Endothelial cell of umbilical vein (primary cell): Measurements from ENCODE around the gene CFHR2. TPM values are rescaled to one million over a fixed set of nuclear protein-coding genes. Genes with fewer than 3 reads are reported as not detected.

Source experiments
- BruUV-seq: library from RNA; stranded (reverse); fragments of 400-500 nt; replicated peaks from 2 replicates; lab custom pipeline; 2021; lab: Mats Ljungman, UMichigan
- CTCF ChIA-PET: fragments of 300-600, 350-600 bp; sonication (Branson Sonifier 250); formaldehyde crosslinking; loops from one replicate; lab custom pipeline; 2021; ENCODE audit warnings: antibody characterized with exemption, inconsistent platforms; lab: Charles Lee
- POLR2A ChIA-PET: fragments of 300-600, 350-600 bp; sonication (Branson Sonifier 250); formaldehyde crosslinking; loops from one replicate; lab custom pipeline; 2021; ENCODE audit warnings: antibody characterized with exemption, inconsistent platforms; lab: Charles Lee
- DNase-seq: peaks from one replicate; pipeline ENCODE4 v3.0.0-alpha.2; 2011; ENCODE audit warnings: low read depth, low spot score
- FAIRE-seq: peaks from 2 replicates; lab custom pipeline; 2011; peaks lifted over from hg19 to GRCh38; lab: Jason Lieb, UNC
- H2AFZ ChIP-seq: 2 replicates; pipeline ENCODE4 v1.6.0; 2012; ENCODE audit warnings: low read depth, low read length, control low read depth, inconsistent platforms
- H3K27ac ChIP-seq: 2 replicates; pipeline ENCODE4 v1.5.1; 2011; ENCODE audit warnings: low read depth, mild to moderate bottlenecking, control low read depth, low read length, moderate library complexity; ENCODE audit not compliant: insufficient read depth
- H3K27me3 ChIP-seq, 2 experiments: 2 replicates each; pipeline versions ENCODE4 v1.6.0 to v1.6.1; 2011; ENCODE audit warnings: low read length in 2 of 2, mixed read lengths in 1 of 2; ENCODE audit not compliant: control insufficient read depth in 2 of 2, insufficient read depth in 2 of 2
- H3K36me3 ChIP-seq, 2 experiments: 2 replicates in 1 of 2; 3 replicates in 1 of 2; pipeline ENCODE4 v1.5.1; 2011; ENCODE audit warnings: low read length in 2 of 2, mild to moderate bottlenecking in 1 of 2, moderate library complexity in 1 of 2; ENCODE audit not compliant: control insufficient read depth in 2 of 2, insufficient read depth in 2 of 2; ENCODE audit errors: extremely low read depth in 1 of 2
- H3K4me1 ChIP-seq: 3 replicates; pipeline ENCODE4 v1.5.1; 2011; ENCODE audit warnings: mild to moderate bottlenecking, low read length; ENCODE audit not compliant: control insufficient read depth, insufficient read depth; ENCODE audit errors: extremely low read depth
- H3K4me2 ChIP-seq: 2 replicates; pipeline ENCODE4 v1.6.1; 2011; ENCODE audit warnings: low read length, control low read depth, mixed read lengths; ENCODE audit not compliant: insufficient read depth
- H3K4me3 ChIP-seq, 3 experiments: fragments of 200-600 bp in 1 of 3; sonication (generic), shearing (Covaris generic) in 1 of 3; replicated peaks in 1 of 3; 2 replicates each; pipeline ENCODE4 v1.5.1; 2011 to 2016; ENCODE audit warnings: control low read depth in 3 of 3, low read length in 3 of 3, mild to moderate bottlenecking in 2 of 3, inconsistent platforms in 1 of 3, low read depth in 1 of 3, moderate library complexity in 1 of 3; ENCODE audit not compliant: insufficient read depth in 1 of 3
- H3K79me2 ChIP-seq: 2 replicates; pipeline ENCODE4 v1.6.0; 2012; ENCODE audit warnings: low read length, inconsistent platforms; ENCODE audit not compliant: control insufficient read depth, insufficient read depth
- H3K9ac ChIP-seq: replicated peaks from 2 replicates; pipeline ENCODE3; 2011; ENCODE audit warnings: low read length, control low read depth; ENCODE audit not compliant: insufficient read depth; ENCODE audit errors: extremely low read depth
- H3K9me1 ChIP-seq: replicated peaks from 3 replicates; pipeline ENCODE4 v1.6.0; 2011; ENCODE audit warnings: mild to moderate bottlenecking, low read length; ENCODE audit not compliant: control insufficient read depth, insufficient read depth; ENCODE audit errors: extremely low read depth
- H3K9me3 ChIP-seq: replicated peaks from 2 replicates; pipeline ENCODE4 v1.5.1; 2012; ENCODE audit warnings: low read length, inconsistent platforms; ENCODE audit not compliant: control insufficient read depth, insufficient read depth
- H4K20me1 ChIP-seq: replicated peaks from 2 replicates; pipeline ENCODE3; 2011; ENCODE audit warnings: mild to moderate bottlenecking, low read length; ENCODE audit not compliant: control insufficient read depth, insufficient read depth; ENCODE audit errors: extremely low read depth
- EZH2 ChIP-seq: IDR thresholded peaks from 2 replicates; pipeline ENCODE4 v1.6.1; 2012; ENCODE audit warnings: borderline replicate concordance, low read depth, mild to moderate bottlenecking, moderate library complexity, low read length, inconsistent platforms; ENCODE audit not compliant: severe bottlenecking
- JUN ChIP-seq: IDR thresholded peaks from 2 replicates; pipeline ENCODE4 v1.6.1; 2011; ENCODE audit warnings: borderline replicate concordance, low read depth; ENCODE audit not compliant: insufficient read length, insufficient read depth
- POLR2AphosphoS5 ChIP-seq: IDR thresholded peaks from 2 replicates; pipeline ENCODE4 v1.6.1; 2012; ENCODE audit warnings: low read depth, mild to moderate bottlenecking, control low read depth, low read length, moderate library complexity; ENCODE audit not compliant: insufficient read depth
- dilution Hi-C: fragments of 300-500 bp; cut with MboI; formaldehyde crosslinking; loops from one replicate; pipeline ENCODE4 v1.15.0; 2019; ENCODE audit warnings: low sequenced_read_pairs; ENCODE audit not compliant: extremely low pct_ligation_motif_present
- intact Hi-C: fragments of 100-400 bp; cut with micrococcal nuclease; formaldehyde crosslinking; loops from one replicate; pipeline ENCODE4 v1.10.0; 2022
- polyA plus RNA-seq, 4 experiments: library from polyadenylated mRNA; depleted of rRNA in 3 of 4; stranded (reverse) in 3 of 4; unstranded in 1 of 4; fragments of >200 nt; gene quantifications; 2 replicates each; pipeline versions ENCODE4 v1.2.1 to v1.2.3, GENCODE V29; 2011 to 2012; ENCODE audit warnings: missing spikeins in 1 of 4
- total RNA-seq: library from RNA; stranded (reverse); gene quantifications from 2 replicates; pipeline ENCODE4 v1.2.3, GENCODE V29; 2021
- TF ChIP-seq, protein P1 (sequence below): IDR thresholded peaks from 2 replicates; pipeline ENCODE4 v1.6.1; 2011; ENCODE audit not compliant: insufficient read depth, insufficient read length

The CFHR2 gene
- total and polyA plus RNA-seq, 2 donors (not counting 3 experiments of a cell fraction or from before 2014, with no cell fraction given) = not detected

DNA sequence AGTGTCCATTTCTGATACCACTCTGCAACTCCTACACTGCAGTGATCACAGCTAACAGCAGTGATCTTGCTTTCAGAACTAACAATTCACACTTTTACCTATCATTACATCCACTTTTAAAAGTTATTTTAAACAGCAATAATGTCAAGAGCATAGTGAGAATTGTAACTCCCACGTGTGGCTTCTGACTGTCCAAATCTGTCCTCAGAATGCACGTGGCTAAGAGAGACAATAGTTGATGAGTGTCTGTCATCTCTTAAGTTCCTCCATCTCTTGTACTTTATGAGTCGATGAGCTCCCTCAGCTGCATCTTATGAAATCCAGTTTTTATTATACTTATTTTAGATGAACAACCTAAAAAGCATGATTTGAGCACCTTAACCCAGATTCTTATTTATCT, 17.3 kb downstream of the CFHR2 start:
- no peak for TF ChIP-seq JUN
- ChIA-PET POLR2A (no interaction called here), CTCF (no interaction called here)
- H4K20me1 ChIP-seq = no peaks in the 10 kb centered on the region
- H3K4me2 ChIP-seq = no peak overlapping the region
- H3K27me3 ChIP-seq = no peaks in the 10 kb centered on the region
- no peak overlapping the region for H3K9ac ChIP-seq
- no peak overlapping the region for H3K27ac ChIP-seq
- DNase-seq (no peak), FAIRE-seq (no peak)
- no peaks in the 10 kb centered on the region for H3K4me1 ChIP-seq
- H3K9me3 ChIP-seq = no peaks in the 10 kb centered on the region
- H3K4me3 ChIP-seq = no peak overlapping the region
- no peaks in the 10 kb centered on the region for H3K36me3 ChIP-seq
- intact Hi-C loops (no loop called here), dilution Hi-C loops (no loop called here)
- BruUV-seq = no TSS peak
- no peaks in the 10 kb centered on the region for H3K79me2 ChIP-seq
- no peak overlapping the region for H2AFZ ChIP-seq
- no peaks in the 10 kb centered on the region for H3K9me1 ChIP-seq

DNA sequence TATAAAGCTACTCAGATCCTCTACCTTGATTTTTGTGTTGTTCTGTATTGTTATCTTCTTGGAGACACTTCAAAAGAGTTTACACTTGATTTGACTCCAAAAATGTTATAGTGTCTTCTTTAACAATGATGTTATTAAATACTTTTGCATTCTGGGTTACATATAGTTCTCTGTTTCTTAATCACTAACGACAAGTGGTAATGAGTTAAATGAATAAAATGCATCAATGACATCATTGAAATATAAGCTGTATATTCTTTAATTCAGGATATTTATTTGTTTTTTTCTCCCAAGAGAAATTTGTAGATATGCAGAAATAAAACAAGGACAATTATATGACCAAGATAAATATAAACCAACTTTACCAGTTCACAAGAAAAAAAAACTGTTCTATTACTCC, 26.6 kb downstream of the CFHR2 start:
- POLR2A ChIA-PET = no interaction called here
- BruUV-seq = no TSS peak
- intact Hi-C loops = no loop called here

More for the DNA sequence above, 26.6 kb downstream of the CFHR2 start:
- H3K27me3 ChIP-seq = no peaks in the 10 kb centered on the region
- no peak overlapping the region for H3K4me2 ChIP-seq
- no peak for TF ChIP-seq EZH2
- TF ChIP-seq, protein P1, sequence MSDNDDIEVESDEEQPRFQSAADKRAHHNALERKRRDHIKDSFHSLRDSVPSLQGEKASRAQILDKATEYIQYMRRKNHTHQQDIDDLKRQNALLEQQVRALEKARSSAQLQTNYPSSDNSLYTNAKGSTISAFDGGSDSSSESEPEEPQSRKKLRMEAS = no peak
- no peak for TF ChIP-seq JUN
- no peak for TF ChIP-seq POLR2AphosphoS5
- H3K9me1 ChIP-seq = no peaks in the 10 kb centered on the region
- no peaks in the 10 kb centered on the region for H4K20me1 ChIP-seq
- H3K9me3 ChIP-seq = no peaks in the 10 kb centered on the region
- H3K27ac ChIP-seq = no peak overlapping the region
- H3K4me1 ChIP-seq = no peaks in the 10 kb centered on the region
- H3K9ac ChIP-seq = no peak overlapping the region
- H3K36me3 ChIP-seq = no peaks in the 10 kb centered on the region
- DNase-seq = no peak
- CTCF ChIA-PET = interaction anchor here (1.0 to 1.6 kb wide), 2 partner anchors 9 to 11 kb away, joined by 3 read pairs; no protein-coding TSS in a partner anchor
- FAIRE-seq = no peak
- H3K79me2 ChIP-seq = no peaks in the 10 kb centered on the region
- H2AFZ ChIP-seq = no peak overlapping the region
- no peak overlapping the region for H3K4me3 ChIP-seq
- dilution Hi-C loops = no loop called here
